WI38 (cell line): ENCODE results near the gene WASHC4.
"Not testable (repeated sequence)": the region's sequence is repeated elsewhere in the genome, so short reads cannot be mapped to it uniquely, and the experiment has no call there.

Source experiments
- H3K4me3 ChIP-seq: 2 replicates; pipeline ENCODE4 v1.5.1; 2011; ENCODE audit warnings: low read depth, mild to moderate bottlenecking, control low read depth, low read length
- TF ChIP-seq, protein P1 (sequence below): IDR thresholded peaks from 2 replicates; pipeline ENCODE4 v1.5.1; 2012; ENCODE audit warnings: low read depth, mild to moderate bottlenecking, control low read depth, low read length

The WASHC4 gene

DNA sequence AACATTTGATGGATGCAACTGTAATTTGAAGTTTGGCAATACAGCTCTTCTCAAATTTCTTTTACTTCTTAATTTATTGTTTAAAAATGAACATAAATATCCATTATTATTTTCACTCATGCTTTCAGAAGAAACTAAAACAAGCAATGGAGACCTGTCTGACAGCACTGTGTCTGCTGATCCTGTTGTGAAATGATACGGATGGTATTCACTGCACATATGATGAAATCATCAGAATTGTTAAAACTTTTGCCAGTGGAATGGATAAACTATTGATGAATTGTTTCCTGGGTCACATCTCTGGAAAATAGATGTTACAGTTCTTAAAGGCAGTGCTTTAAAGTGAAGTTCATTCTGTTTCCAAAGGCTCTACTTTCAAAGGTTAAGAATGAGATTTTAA lies 59.2 kb downstream of the WASHC4 start:
- no peak overlapping the region for H3K4me3 ChIP-seq
- TF ChIP-seq, protein P1, sequence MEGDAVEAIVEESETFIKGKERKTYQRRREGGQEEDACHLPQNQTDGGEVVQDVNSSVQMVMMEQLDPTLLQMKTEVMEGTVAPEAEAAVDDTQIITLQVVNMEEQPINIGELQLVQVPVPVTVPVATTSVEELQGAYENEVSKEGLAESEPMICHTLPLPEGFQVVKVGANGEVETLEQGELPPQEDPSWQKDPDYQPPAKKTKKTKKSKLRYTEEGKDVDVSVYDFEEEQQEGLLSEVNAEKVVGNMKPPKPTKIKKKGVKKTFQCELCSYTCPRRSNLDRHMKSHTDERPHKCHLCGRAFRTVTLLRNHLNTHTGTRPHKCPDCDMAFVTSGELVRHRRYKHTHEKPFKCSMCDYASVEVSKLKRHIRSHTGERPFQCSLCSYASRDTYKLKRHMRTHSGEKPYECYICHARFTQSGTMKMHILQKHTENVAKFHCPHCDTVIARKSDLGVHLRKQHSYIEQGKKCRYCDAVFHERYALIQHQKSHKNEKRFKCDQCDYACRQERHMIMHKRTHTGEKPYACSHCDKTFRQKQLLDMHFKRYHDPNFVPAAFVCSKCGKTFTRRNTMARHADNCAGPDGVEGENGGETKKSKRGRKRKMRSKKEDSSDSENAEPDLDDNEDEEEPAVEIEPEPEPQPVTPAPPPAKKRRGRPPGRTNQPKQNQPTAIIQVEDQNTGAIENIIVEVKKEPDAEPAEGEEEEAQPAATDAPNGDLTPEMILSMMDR = no peak

DNA sequence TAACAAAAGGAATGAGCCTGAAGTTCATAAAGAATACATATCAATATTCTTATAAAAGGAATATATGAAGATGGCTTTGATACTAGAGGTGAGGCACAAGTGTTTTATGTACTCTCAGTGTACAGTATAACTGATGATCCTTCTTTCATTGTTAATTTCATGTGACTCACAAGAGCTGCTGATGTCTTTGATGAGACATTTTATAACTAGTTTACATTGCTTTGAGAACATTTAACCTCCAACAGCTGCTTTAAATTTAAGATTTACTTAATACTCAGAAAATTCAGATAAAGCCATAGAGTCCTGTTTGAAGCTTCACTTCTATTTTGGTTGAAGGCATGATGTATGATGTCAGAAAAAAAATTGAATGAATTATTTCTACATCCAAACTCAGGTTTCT lies 59.8 kb downstream of the WASHC4 start:
- TF ChIP-seq, protein P1 = no peak
- no peak overlapping the region for H3K4me3 ChIP-seq

DNA sequence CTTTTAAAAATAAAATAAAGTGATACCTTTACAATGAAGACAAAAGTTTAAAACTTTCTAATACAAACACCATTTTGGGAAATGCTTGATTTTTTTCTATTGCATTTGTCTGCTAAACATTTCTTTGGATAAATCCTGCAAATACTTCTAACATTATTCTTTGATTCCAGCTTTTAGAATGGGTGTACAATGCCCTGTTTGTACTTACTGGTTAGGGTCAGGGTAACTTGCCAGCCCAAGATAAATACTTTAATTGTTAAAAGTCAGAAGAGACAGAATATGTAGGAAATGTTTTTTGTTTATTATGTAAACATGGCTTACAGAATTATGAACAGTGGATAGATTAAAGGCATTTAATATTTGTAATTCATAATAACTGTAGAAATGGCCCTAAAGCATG lies 60.5 kb downstream of the WASHC4 start:
- H3K4me3 ChIP-seq = no peak overlapping the region
- TF ChIP-seq, protein P1 = no peak

DNA sequence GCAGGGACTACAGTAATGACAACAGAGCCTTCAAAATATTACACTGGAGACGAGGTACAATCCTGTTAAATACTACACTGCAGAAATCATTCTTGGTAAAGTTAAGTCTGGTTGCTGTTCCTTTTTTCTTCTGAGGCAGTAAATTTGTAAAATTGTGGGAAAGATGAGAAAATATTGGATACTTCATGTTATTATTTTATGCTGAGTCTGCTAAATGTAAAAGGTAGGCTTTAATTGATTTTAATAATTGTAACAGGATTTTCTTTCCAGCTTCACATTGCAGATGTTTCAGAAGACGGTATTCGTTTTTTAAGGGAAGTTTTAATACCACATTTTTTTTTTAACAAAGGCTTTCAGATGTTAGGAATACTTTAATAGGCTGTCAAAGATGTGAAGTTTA lies 62.6 kb downstream of the WASHC4 start:
- no peak overlapping the region for H3K4me3 ChIP-seq
- TF ChIP-seq, protein P1 = no peak

DNA sequence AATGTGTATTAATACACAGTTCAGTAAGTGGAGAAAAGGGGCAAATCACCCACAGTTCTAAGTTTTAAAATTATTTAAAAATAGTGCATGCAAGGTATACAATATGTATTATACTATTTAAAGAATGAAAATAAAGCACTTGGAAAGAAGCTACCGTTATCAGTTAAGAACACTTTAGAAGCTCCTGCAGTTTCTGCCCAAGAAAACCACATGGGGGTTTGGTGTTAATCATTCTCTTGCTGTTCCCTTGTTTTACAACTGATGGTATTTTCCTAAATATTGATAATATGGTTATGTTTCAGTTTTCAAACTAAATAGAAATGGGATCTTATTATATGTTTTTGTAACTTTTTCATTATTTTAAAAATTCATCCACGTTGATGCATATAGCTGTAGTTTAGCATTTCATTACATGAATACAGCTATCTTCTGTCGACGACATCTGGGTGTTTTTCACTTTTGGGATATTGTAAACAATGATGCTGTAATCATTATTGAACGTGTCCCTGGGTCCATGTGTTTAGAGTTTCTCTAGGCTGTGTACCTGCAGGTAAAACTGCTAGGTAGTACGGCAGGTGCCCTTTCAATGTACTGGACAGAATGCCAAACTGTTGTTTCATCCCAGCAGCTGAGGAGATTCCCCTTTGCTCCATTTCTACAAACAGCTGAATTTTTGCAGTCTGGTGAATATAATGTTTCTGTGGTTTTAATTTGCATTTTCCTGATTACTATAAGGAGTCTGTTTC lies 64.3 kb downstream of the WASHC4 start:
- TF ChIP-seq, protein P1 = no peak
- H3K4me3 ChIP-seq = no peak overlapping the region

DNA sequence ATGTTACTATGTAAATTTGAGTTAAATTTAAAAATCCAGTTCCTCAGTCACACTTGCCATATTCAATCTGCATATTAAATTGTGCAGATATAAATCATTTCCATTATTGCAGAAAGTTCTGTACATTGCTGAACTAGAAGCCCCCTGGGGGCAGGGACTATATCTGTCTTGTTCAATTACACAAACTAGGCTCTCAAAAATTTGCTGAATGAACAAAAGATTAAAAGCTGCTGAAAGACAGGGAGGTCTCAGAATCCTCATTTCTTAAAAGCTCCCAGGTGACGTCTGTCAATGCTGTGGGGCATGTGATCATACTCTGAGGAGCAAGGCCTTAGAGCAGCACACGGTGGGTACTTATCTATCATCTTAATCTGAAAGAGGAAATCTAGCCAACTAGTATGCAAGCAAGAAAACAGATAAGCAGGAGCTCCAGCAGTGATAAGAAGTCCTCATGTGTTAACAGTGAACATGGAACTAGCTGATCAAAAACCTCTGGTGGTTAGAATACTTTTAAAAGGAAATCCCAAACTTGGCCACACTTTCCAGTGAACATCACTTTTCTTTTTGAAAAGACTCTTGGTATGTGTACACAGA lies 68.0 kb downstream of the WASHC4 start:
- H3K4me3 ChIP-seq = no peak overlapping the region
- TF ChIP-seq, protein P1 = no peak

DNA sequence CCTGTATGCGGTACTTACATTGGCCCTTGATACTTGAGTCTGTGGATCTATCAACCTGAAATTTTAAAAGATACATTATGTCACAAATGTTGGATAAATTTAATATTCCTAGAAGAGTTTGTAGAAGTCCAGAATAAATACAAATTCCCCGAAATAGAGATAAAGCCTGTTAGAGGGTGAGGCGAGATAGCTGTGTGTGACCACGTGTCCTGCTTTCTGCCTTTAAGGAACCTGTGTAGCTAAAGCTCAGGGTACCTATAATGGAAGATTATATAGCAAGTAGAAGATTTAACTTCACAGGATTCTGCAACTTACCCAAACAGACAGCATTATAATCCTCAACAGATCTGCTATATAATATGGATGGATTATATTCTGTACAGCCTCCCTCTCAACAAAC lies 69.7 kb downstream of the WASHC4 start:
- TF ChIP-seq, protein P1 = no peak
- no peak overlapping the region for H3K4me3 ChIP-seq

DNA sequence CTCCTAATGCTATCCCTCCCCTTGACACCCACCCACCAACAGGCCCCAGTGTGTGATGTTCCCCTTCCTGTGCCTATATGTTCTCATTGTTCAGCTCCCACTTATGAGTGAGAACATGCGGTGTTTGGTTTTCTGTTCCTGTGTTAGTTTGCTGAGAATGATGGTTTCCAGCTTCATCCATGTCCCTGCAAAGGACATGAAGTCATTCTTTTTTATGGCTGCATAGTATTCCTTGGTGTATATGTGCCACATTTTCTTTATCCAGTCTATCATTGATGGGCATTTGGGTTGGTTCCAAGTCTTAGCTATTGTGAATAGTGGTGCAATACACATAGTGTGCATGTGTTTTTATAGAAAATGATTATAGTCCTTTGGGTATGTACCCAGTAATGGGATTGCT lies 71.6 kb downstream of the WASHC4 start:
- not testable (repeated sequence) for H3K4me3 ChIP-seq

DNA sequence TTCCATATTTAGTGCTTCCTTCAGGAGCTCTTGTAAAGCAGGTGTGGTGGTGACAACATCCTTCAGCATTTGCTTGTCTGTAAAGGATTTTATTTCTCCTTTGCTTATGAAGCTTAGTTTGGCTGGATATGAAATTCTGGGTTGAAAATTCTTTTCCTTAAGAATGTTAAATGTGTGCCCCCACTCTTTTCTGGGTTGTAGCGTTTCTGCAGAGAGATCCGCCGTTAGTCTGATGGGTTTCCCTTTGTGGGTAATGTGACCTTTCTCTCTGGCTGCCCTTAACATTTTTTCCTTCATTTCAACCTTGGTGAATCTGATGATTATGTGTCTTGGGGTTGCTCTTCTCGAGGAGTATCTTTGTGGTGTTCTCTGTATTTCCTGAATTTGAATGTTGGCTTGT lies 75.9 kb downstream of the WASHC4 start:
- H3K4me3 ChIP-seq = not testable (repeated sequence)

DNA sequence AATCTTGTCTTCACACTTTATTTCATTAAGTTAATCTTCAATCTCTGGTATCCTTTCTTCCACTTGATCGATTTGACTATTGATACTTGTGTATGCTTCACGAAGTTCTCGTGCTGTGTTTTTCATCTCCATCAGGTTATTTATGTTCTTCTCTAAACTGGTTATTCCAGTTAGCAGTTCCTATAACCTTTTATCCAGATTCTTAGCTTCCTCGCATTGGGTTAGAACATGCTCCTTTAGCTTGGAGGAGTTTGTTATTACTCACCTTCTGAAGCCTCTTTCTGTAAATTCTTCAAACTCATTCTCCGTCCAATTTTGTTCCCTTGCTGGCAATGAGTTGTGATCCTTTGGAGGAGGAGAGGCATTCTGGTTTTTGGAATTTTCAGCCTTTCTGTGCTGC lies 76.4 kb downstream of the WASHC4 start:
- H3K4me3 ChIP-seq = not testable (repeated sequence)
